OCI-LY7 (cell line): ENCODE data around the gene PEX14. TPM values are rescaled to one million over a fixed set of nuclear protein-coding genes. Genes with fewer than 3 reads are reported as not detected.

Experiments
- BruUV-seq: library from RNA; stranded (reverse); fragments of 400-500 nt; replicated peaks from 2 replicates; lab custom pipeline; 2021; lab: Mats Ljungman, UMichigan
- CTCF ChIA-PET: fragments of 300-600 bp; sonication (Branson Sonifier 250); formaldehyde crosslinking; loops from one replicate; lab custom pipeline; 2022; ENCODE audit warnings: antibody characterized with exemption; ENCODE audit not compliant: unreplicated experiment; lab: Charles Lee
- POLR2A ChIA-PET: fragments of 300-600 bp; sonication (Branson Sonifier 250); formaldehyde crosslinking; loops from one replicate; lab custom pipeline; 2022; ENCODE audit warnings: antibody characterized with exemption; lab: Charles Lee
- DNase-seq: peaks from one replicate; pipeline ENCODE4 v3.0.0-alpha.2; 2015; ENCODE audit warnings: low spot score
- H2AFZ ChIP-seq: fragments of 200-600 bp; sonication (generic), shearing (Covaris generic); 2 replicates; pipeline ENCODE4 v1.6.1; 2014; ENCODE audit warnings: mild to moderate bottlenecking, antibody characterized with exemption, low read length, moderate library complexity
- H3K27ac ChIP-seq: fragments of 200-600 bp; sonication (generic); 2 replicates; pipeline ENCODE4 v1.5.1; 2014; ENCODE audit warnings: mixed run types, low read depth, mild to moderate bottlenecking, moderate library complexity, low read length, inconsistent platforms; ENCODE audit not compliant: poor library complexity, severe bottlenecking
- H3K36me3 ChIP-seq: fragments of 200-600 bp; sonication (generic); 2 replicates; pipeline ENCODE4 v1.6.1; 2014; ENCODE audit warnings: mild to moderate bottlenecking, antibody characterized with exemption, low read length, moderate library complexity, mixed read lengths; ENCODE audit not compliant: insufficient read depth
- H3K4me1 ChIP-seq: fragments of 200-600 bp; sonication (generic); 2 replicates; pipeline ENCODE4 v1.5.1; 2014; ENCODE audit warnings: mild to moderate bottlenecking, low read length; ENCODE audit not compliant: insufficient read depth, poor library complexity, severe bottlenecking
- H3K4me2 ChIP-seq: fragments of 200-600 bp; sonication (generic); 2 replicates; pipeline ENCODE4 v1.6.1; 2014; ENCODE audit warnings: mild to moderate bottlenecking, low read length
- H3K4me3 ChIP-seq: fragments of 200-600 bp; sonication (generic); 2 replicates; pipeline ENCODE4 v1.5.1; 2014; ENCODE audit warnings: mild to moderate bottlenecking, low read depth, low read length; ENCODE audit not compliant: poor library complexity, severe bottlenecking
- H3K79me2 ChIP-seq: fragments of 200-600 bp; sonication (generic); 2 replicates; pipeline ENCODE4 v1.6.1; 2016; ENCODE audit warnings: low read depth, mild to moderate bottlenecking, low read length, moderate library complexity, mixed read lengths; ENCODE audit not compliant: insufficient read depth
- H3K9me2 ChIP-seq: fragments of 200-600 bp; sonication (generic); 2 replicates; pipeline ENCODE4 v1.6.1; 2016; ENCODE audit warnings: mild to moderate bottlenecking, low read length, mixed read lengths; ENCODE audit not compliant: insufficient read depth
- H3K9me3 ChIP-seq: fragments of 200-600 bp; sonication (generic); 2 replicates; pipeline ENCODE4 v1.6.1; 2014; ENCODE audit warnings: mild to moderate bottlenecking, mixed run types, low read length, mixed read lengths
- H4K20me1 ChIP-seq: fragments of 200-600 bp; sonication (generic); 2 replicates; pipeline ENCODE4 v1.6.1; 2014; ENCODE audit warnings: mild to moderate bottlenecking, antibody characterized with exemption, low read length, moderate library complexity, mixed read lengths; ENCODE audit not compliant: insufficient read depth
- EZH2phosphoT487 ChIP-seq: fragments of 200-600 bp; sonication (generic); IDR thresholded peaks from 2 replicates; pipeline ENCODE4 v1.6.1; 2018; ENCODE audit warnings: low read depth, borderline replicate concordance, mild to moderate bottlenecking, mixed run types, antibody characterized with exemption, low read length, moderate library complexity, mixed read lengths
- intact Hi-C: fragments of 100-400 bp; cut with micrococcal nuclease; formaldehyde crosslinking; loops from one replicate; pipeline ENCODE4 v1.10.0; 2022; ENCODE audit not compliant: unreplicated experiment
- total RNA-seq, 2 experiments: library from RNA; depleted of rRNA in 1 of 2; stranded (reverse); fragments of >200 nt in 1 of 2; shearing (Covaris generic) in 1 of 2; gene quantifications; 2 replicates each; pipeline ENCODE4 v1.2.3, GENCODE V29; 2014 to 2022
- TF ChIP-seq, protein P1 (sequence below): fragments of 200-600 bp; sonication (generic); conservative IDR thresholded peaks from 2 replicates; pipeline ENCODE4 v1.5.1; 2014; ENCODE audit warnings: mild to moderate bottlenecking, antibody characterized with exemption, low read length, moderate library complexity, mixed read lengths

PEX14 gene
- total RNA-seq, 2 experiments from 2014 or later: 14.6 to 24.3 TPM

- H3K27ac ChIP-seq: no peak overlapping the region
- H2AFZ ChIP-seq: no peak overlapping the region
- no peaks in the 10 kb centered on the region for H4K20me1 ChIP-seq
- H3K36me3 ChIP-seq: no peaks in the 10 kb centered on the region
- TF ChIP-seq, protein P1, sequence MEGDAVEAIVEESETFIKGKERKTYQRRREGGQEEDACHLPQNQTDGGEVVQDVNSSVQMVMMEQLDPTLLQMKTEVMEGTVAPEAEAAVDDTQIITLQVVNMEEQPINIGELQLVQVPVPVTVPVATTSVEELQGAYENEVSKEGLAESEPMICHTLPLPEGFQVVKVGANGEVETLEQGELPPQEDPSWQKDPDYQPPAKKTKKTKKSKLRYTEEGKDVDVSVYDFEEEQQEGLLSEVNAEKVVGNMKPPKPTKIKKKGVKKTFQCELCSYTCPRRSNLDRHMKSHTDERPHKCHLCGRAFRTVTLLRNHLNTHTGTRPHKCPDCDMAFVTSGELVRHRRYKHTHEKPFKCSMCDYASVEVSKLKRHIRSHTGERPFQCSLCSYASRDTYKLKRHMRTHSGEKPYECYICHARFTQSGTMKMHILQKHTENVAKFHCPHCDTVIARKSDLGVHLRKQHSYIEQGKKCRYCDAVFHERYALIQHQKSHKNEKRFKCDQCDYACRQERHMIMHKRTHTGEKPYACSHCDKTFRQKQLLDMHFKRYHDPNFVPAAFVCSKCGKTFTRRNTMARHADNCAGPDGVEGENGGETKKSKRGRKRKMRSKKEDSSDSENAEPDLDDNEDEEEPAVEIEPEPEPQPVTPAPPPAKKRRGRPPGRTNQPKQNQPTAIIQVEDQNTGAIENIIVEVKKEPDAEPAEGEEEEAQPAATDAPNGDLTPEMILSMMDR: no peak
- no peak for TF ChIP-seq EZH2phosphoT487
- no TSS peak for BruUV-seq
- ChIA-PET POLR2A (no interaction called here), CTCF (no interaction called here)
- no peak overlapping the region for H3K4me2 ChIP-seq
- intact Hi-C loops: no loop called here
- no peak overlapping the region for H3K4me3 ChIP-seq
- DNase-seq: no peak
- H3K9me2 ChIP-seq: no peaks in the 10 kb centered on the region
- H3K9me3 ChIP-seq: no peaks in the 10 kb centered on the region
- no peaks in the 10 kb centered on the region for H3K79me2 ChIP-seq
- H3K4me1 ChIP-seq: no peaks in the 10 kb centered on the region
Measured at GRCh38 chr1:10585242-10585641, 110.5 kb downstream of the PEX14 start.

- no peak overlapping the region for H3K4me2 ChIP-seq
- H4K20me1 ChIP-seq: no peaks in the 10 kb centered on the region
- ChIA-PET POLR2A (no interaction called here), CTCF (no interaction called here)
- BruUV-seq: no TSS peak
- TF ChIP-seq, protein P1: no peak
- no peak for TF ChIP-seq EZH2phosphoT487
- intact Hi-C loops: no loop called here
- no peak overlapping the region for H3K27ac ChIP-seq
- no peak for DNase-seq
- no peak overlapping the region for H2AFZ ChIP-seq
- no peaks in the 10 kb centered on the region for H3K9me3 ChIP-seq
- H3K36me3 ChIP-seq: no peaks in the 10 kb centered on the region
- H3K9me2 ChIP-seq: no peaks in the 10 kb centered on the region
- no peak overlapping the region for H3K4me3 ChIP-seq
- H3K79me2 ChIP-seq: no peaks in the 10 kb centered on the region
- H3K4me1 ChIP-seq: no peaks in the 10 kb centered on the region
Measured at GRCh38 chr1:10586125-10586524, 111.4 kb downstream of the PEX14 start.

DNA sequence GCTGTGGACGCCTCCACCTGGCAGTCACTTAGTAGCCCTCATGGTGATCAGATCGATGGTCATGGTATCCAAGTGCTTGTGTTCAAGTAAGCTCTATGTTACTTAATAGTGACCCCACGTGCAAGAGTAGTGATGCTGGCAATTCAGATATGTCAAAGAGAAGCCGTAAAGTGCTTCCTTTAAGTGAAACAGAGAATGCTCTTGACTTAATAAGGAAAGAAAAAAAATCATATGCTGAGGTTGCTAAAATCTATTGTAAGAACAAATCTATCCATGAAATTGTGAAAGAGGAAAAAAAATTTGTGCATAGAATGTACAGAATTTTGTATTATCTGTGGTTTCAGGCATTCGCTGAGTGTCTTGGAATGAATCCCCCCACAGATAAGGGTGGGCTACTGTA is 113.9 kb downstream of the PEX14 start:
- intact Hi-C loops: no loop called here
- no peaks in the 10 kb centered on the region for H4K20me1 ChIP-seq
- no peak for DNase-seq
- H2AFZ ChIP-seq: no peak overlapping the region
- ChIA-PET POLR2A (no interaction called here), CTCF (no interaction called here)
- H3K4me1 ChIP-seq: no peaks in the 10 kb centered on the region
- no peak overlapping the region for H3K4me3 ChIP-seq
- TF ChIP-seq EZH2phosphoT487: no peak
- TF ChIP-seq, protein P1: no peak
- BruUV-seq: no TSS peak
- no peaks in the 10 kb centered on the region for H3K79me2 ChIP-seq
- H3K9me2 ChIP-seq: no peaks in the 10 kb centered on the region
- no peak overlapping the region for H3K4me2 ChIP-seq
- no peaks in the 10 kb centered on the region for H3K36me3 ChIP-seq
- H3K9me3 ChIP-seq: no peaks in the 10 kb centered on the region
- no peak overlapping the region for H3K27ac ChIP-seq
